Breast epithelium (tissue), 3 donors: ENCODE results near the gene GCHFR.

Experiments used
- CTCF ChIP-seq, 3 donors: fragments of 450-650 bp; IDR thresholded peaks; one replicate each; pipeline ENCODE4 v1.5.1; 2016 to 2017; ENCODE audit warnings: antibody characterized with exemption in 3 of 3, mild to moderate bottlenecking in 3 of 3, moderate library complexity in 3 of 3
- POLR2A ChIP-seq: fragments of 450-650 bp; IDR thresholded peaks from one replicate; pipeline ENCODE4 v1.6.1; 2016; ENCODE audit warnings: antibody characterized with exemption, mild to moderate bottlenecking, moderate library complexity

GRCh38 chr15:40762919-40763800 lies 708 bp upstream of the GCHFR start:
- TF ChIP-seq POLR2A (no peak), CTCF (IDR thresholded peaks at IDR 0.05) (no peak)
